CD8-positive, alpha-beta memory T cell (primary cell): ENCODE data around the gene CD177. TPM values are rescaled to one million over a fixed set of nuclear protein-coding genes. Genes with fewer than 3 reads are reported as not detected.
"Not testable (repeated sequence)": the region's sequence is repeated elsewhere in the genome, so short reads cannot be mapped to it uniquely, and the experiment has no call there.

Experiments
- CTCF ChIA-PET: fragments of 350-600 bp; sonication (Branson Sonifier 250); formaldehyde crosslinking; loops from one replicate; lab custom pipeline; 2021; ENCODE audit warnings: antibody characterized with exemption; lab: Charles Lee
- POLR2A ChIA-PET: fragments of 350-600 bp; sonication (Branson Sonifier 250); formaldehyde crosslinking; loops from one replicate; lab custom pipeline; 2021; ENCODE audit warnings: antibody characterized with exemption; lab: Charles Lee
- DNase-seq, 5 donors: peaks; one replicate each; pipeline versions ENCODE4 v3.0.0 to v3.0.0-alpha.2; 2020 to 2022; ENCODE audit warnings: mixed read lengths in 1 of 5
- H3K27ac ChIP-seq: one replicate; pipeline ENCODE4 v1.7.0; 2013; ENCODE audit warnings: low read depth, mild to moderate bottlenecking, low read length, moderate library complexity
- H3K27me3 ChIP-seq: 2 replicates; pipeline ENCODE4 v1.7.0; 2013; ENCODE audit warnings: low read length, mild to moderate bottlenecking; ENCODE audit not compliant: insufficient read depth, poor library complexity, severe bottlenecking
- H3K36me3 ChIP-seq: 2 replicates; pipeline ENCODE4 v1.7.0; 2013; ENCODE audit warnings: mild to moderate bottlenecking, low read length, moderate library complexity; ENCODE audit not compliant: insufficient read depth
- H3K4me1 ChIP-seq: 2 replicates; pipeline ENCODE4 v1.7.0; 2013; ENCODE audit warnings: mild to moderate bottlenecking, low read length, moderate library complexity; ENCODE audit not compliant: insufficient read depth
- H3K4me3 ChIP-seq: 2 replicates; pipeline ENCODE4 v1.7.0; 2013; ENCODE audit warnings: mild to moderate bottlenecking, low read length
- H3K9me3 ChIP-seq: 2 replicates; pipeline ENCODE4 v1.7.0; 2013; ENCODE audit warnings: mild to moderate bottlenecking, low read length
- H3K27ac Mint-ChIP-seq, 8 donors: one replicate each; pipeline ENCODE4 v1.8.0; 2020 to 2021; ENCODE audit warnings: mixed read lengths in 8 of 8, mild to moderate bottlenecking in 6 of 8, inconsistent platforms in 3 of 8, moderate library complexity in 3 of 8
- H3K27me3 Mint-ChIP-seq, 2 donors: one replicate each; pipeline ENCODE4 v1.8.0; 2020 to 2021; ENCODE audit warnings: mixed read lengths in 2 of 2, mild to moderate bottlenecking in 1 of 2, moderate library complexity in 1 of 2
- H3K36me3 Mint-ChIP-seq, 3 donors: one replicate each; pipeline ENCODE4 v1.8.0; 2020 to 2021; ENCODE audit warnings: mixed read lengths in 3 of 3, inconsistent platforms in 1 of 3, mild to moderate bottlenecking in 1 of 3
- H3K4me1 Mint-ChIP-seq, 3 donors: one replicate each; pipeline ENCODE4 v1.8.0; 2020 to 2021; ENCODE audit warnings: mixed read lengths in 3 of 3, inconsistent platforms in 1 of 3, mild to moderate bottlenecking in 1 of 3
- H3K4me3 Mint-ChIP-seq, 7 donors: one replicate each; pipeline ENCODE4 v1.8.0; 2020 to 2021; ENCODE audit warnings: mixed read lengths in 7 of 7, mild to moderate bottlenecking in 6 of 7, moderate library complexity in 4 of 7, inconsistent platforms in 2 of 7
- H3K9me3 Mint-ChIP-seq, 5 donors: one replicate each; pipeline ENCODE4 v1.8.0; 2020 to 2022; ENCODE audit warnings: mixed read lengths in 5 of 5, mild to moderate bottlenecking in 3 of 5, moderate library complexity in 2 of 5, inconsistent platforms in 1 of 5
- polyA plus RNA-seq: library from polyadenylated mRNA; unstranded; fragments of 300-500 nt; fragmentation: Illumina TruSeq; gene quantifications from one replicate; pipeline ENCODE4 v1.2.3, GENCODE V29; 2021
- total RNA-seq, 2 experiments: library from RNA; stranded (reverse); gene quantifications; one replicate each; pipeline ENCODE4 v1.2.3, GENCODE V29; 2021

The CD177 gene
- total and polyA plus RNA-seq, 3 experiments from 2014 or later = not detected

GRCh38 chr19:43356749-43357148 is 3.3 kb downstream of the CD177 start:
- H3K4me1 Mint-ChIP-seq, H3K4me3 Mint-ChIP-seq, H3K36me3 Mint-ChIP-seq, H3K36me3 ChIP-seq, H3K9me3 Mint-ChIP-seq, CTCF ChIA-PET, H3K27me3 ChIP-seq, H3K9me3 ChIP-seq, H3K27ac Mint-ChIP-seq, H3K4me3 ChIP-seq, H3K27ac ChIP-seq, H3K4me1 ChIP-seq, DNase-seq, POLR2A ChIA-PET: not testable (repeated sequence)
- H3K27me3 Mint-ChIP-seq = peaks cover 8 to 29% of the 10 kb centered on the region in 2 donors

- ChIA-PET POLR2A (no interaction called here), CTCF (no interaction called here)
- Mint-ChIP-seq H3K27ac (no peak overlapping the region), H3K27me3 (peaks cover 7 to 13% of the 10 kb centered on the region in 2 donors), H3K4me1 (no peaks in the 10 kb centered on the region), H3K36me3 (no peaks in the 10 kb centered on the region), H3K4me3 (no peak overlapping the region), H3K9me3 (no peaks in the 10 kb centered on the region)
- Histone ChIP-seq H3K36me3 (no peaks in the 10 kb centered on the region), H3K4me1 (no peaks in the 10 kb centered on the region), H3K4me3 (no peak overlapping the region), H3K27ac (no peak overlapping the region), H3K9me3 (no peaks in the 10 kb centered on the region), H3K27me3 (no peaks in the 10 kb centered on the region)
- DNase-seq = no peak
These were observed 8.7 kb downstream of the CD177 start for GRCh38 chr19:43362179-43362578.

- Mint-ChIP-seq H3K4me3 (no peak overlapping the region), H3K4me1 (no peaks in the 10 kb centered on the region), H3K27ac (no peak overlapping the region), H3K27me3 (peaks cover 7 to 13% of the 10 kb centered on the region in 2 donors), H3K9me3 (no peaks in the 10 kb centered on the region), H3K36me3 (no peaks in the 10 kb centered on the region)
- H3K4me3 ChIP-seq = no peak overlapping the region
- no peaks in the 10 kb centered on the region for H3K4me1 ChIP-seq
- CTCF ChIA-PET = no interaction called here
- no peaks in the 10 kb centered on the region for H3K9me3 ChIP-seq
- POLR2A ChIA-PET = no interaction called here
- no peaks in the 10 kb centered on the region for H3K36me3 ChIP-seq
- no peak for DNase-seq
- H3K27ac ChIP-seq = no peak overlapping the region
- no peaks in the 10 kb centered on the region for H3K27me3 ChIP-seq
These were observed 9.3 kb downstream of the CD177 start for GRCh38 chr19:43362745-43363144.

- H3K27ac ChIP-seq, H3K36me3 Mint-ChIP-seq, CTCF ChIA-PET, H3K4me3 ChIP-seq, H3K27ac Mint-ChIP-seq, H3K4me1 ChIP-seq, POLR2A ChIA-PET, H3K27me3 ChIP-seq, H3K9me3 ChIP-seq, H3K4me1 Mint-ChIP-seq, H3K4me3 Mint-ChIP-seq, H3K36me3 ChIP-seq, DNase-seq, H3K9me3 Mint-ChIP-seq: not testable (repeated sequence)
- peaks cover 9 to 15% of the 10 kb centered on the region in 2 donors for H3K27me3 Mint-ChIP-seq
These were observed 12.2 kb downstream of the CD177 start for GRCh38 chr19:43365677-43366076.

- no peak for DNase-seq
- no peaks in the 10 kb centered on the region for H3K36me3 Mint-ChIP-seq
- H3K4me3 Mint-ChIP-seq = no peak overlapping the region
- Histone ChIP-seq H3K36me3 (no peaks in the 10 kb centered on the region), H3K4me1 (no peaks in the 10 kb centered on the region), H3K27me3 (no peaks in the 10 kb centered on the region), H3K4me3 (no peak overlapping the region), H3K27ac (no peak overlapping the region), H3K9me3 (no peaks in the 10 kb centered on the region)
- H3K4me1 Mint-ChIP-seq = no peaks in the 10 kb centered on the region
- peaks cover 5 to 22% of the 10 kb centered on the region in 2 donors for H3K27me3 Mint-ChIP-seq
- ChIA-PET POLR2A (no interaction called here), CTCF (no interaction called here)
- H3K27ac Mint-ChIP-seq = no peak overlapping the region
- no peaks in the 10 kb centered on the region for H3K9me3 Mint-ChIP-seq
These were observed 14.3 kb downstream of the CD177 start for GRCh38 chr19:43367822-43368221.

DNA sequence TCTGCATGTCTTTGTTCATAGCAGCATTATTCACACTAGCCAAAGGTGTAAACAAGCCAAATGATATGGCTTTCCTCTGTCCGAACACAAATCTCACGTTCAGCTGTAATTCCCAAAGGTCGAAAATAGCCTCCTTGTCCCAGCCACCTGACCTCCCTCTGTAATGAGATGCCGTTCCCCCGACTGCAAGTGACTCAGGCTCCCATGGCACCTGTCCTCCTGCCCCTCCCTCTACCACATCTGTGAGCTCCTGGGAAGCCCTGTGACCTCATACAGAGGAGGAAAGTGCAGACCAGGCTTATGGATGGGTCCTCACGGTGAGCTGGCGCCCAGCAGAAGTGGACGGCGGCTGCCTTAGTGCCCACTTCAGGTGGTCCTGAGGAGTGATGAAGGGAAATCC is 15.4 kb downstream of the CD177 start:
- peaks cover 5 to 19% of the 10 kb centered on the region in 2 donors for H3K27me3 Mint-ChIP-seq
- H3K4me1 Mint-ChIP-seq, H3K9me3 ChIP-seq, H3K4me3 Mint-ChIP-seq, CTCF ChIA-PET, H3K36me3 Mint-ChIP-seq, H3K27ac Mint-ChIP-seq, H3K4me3 ChIP-seq, H3K9me3 Mint-ChIP-seq, POLR2A ChIA-PET, H3K36me3 ChIP-seq, DNase-seq, H3K27ac ChIP-seq, H3K4me1 ChIP-seq, H3K27me3 ChIP-seq: not testable (repeated sequence)

GRCh38 chr19:43371909-43372308 is 18.4 kb downstream of the CD177 start:
- H3K9me3 Mint-ChIP-seq = no peaks in the 10 kb centered on the region
- Histone ChIP-seq H3K27ac (no peak overlapping the region), H3K4me1 (no peaks in the 10 kb centered on the region), H3K4me3 (no peak overlapping the region), H3K36me3 (no peaks in the 10 kb centered on the region), H3K27me3 (no peaks in the 10 kb centered on the region), H3K9me3 (no peaks in the 10 kb centered on the region)
- DNase-seq = no peak
- ChIA-PET CTCF (no interaction called here), POLR2A (no interaction called here)
- H3K27ac Mint-ChIP-seq = no peak overlapping the region
- H3K4me1 Mint-ChIP-seq = no peaks in the 10 kb centered on the region
- H3K4me3 Mint-ChIP-seq = no peak overlapping the region
- no peaks in the 10 kb centered on the region for H3K36me3 Mint-ChIP-seq
- peaks cover 5 to 16% of the 10 kb centered on the region in 2 donors for H3K27me3 Mint-ChIP-seq

DNA sequence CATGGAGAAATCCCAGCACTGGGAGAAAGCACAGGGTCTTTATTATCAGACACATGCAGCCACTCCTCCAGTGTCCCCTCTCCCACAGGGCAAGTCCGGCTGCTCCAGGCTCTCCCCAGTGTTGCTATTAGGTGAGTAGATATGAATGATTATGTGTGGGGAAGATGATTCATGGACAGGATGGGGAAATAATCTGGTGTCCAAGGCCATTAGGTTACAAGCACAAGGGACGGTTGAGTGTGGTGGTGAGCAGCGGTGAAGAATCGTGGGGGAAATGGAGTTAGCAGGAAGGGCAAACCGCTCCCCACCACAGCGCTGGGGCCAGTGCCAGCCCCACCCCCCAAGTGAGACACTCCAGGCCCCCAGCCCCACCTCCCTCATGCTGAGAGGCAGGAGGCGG is 19.0 kb downstream of the CD177 start:
- ChIA-PET POLR2A (no interaction called here), CTCF (no interaction called here)
- H3K36me3 ChIP-seq = no peaks in the 10 kb centered on the region
- Mint-ChIP-seq H3K9me3 (no peaks in the 10 kb centered on the region), H3K4me1 (no peaks in the 10 kb centered on the region), H3K27me3 (peaks cover 5 to 16% of the 10 kb centered on the region in 2 donors), H3K27ac (peak overlapping the region in 1 of 8 donors; percentile 50), H3K36me3 (no peaks in the 10 kb centered on the region), H3K4me3 (no peak overlapping the region)
- H3K4me3 ChIP-seq = no peak overlapping the region
- H3K9me3 ChIP-seq = no peaks in the 10 kb centered on the region
- H3K4me1 ChIP-seq = no peaks in the 10 kb centered on the region
- H3K27ac ChIP-seq = no peak overlapping the region
- H3K27me3 ChIP-seq = no peaks in the 10 kb centered on the region
- no peak for DNase-seq

DNA sequence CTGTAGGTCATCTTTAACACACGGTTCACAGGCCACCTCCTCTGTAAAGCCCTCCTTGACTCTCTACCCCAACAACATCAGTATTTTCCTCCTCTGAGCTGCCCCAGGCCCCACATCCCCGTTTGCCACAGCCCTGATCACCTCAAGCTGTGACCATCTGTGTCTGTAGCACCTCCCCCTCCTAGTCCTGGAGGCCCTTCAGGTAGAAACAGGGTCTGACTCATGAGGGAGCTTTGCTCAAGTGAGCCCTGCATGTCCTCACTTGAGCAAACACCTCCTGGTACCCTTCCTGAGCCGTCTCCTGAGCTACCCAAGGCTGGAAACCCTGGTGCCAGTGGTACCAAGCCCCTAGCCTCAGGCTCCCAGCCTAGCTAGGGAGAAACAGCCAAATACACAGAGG is 24.1 kb downstream of the CD177 start:
- DNase-seq, H3K4me3 Mint-ChIP-seq, CTCF ChIA-PET, H3K4me3 ChIP-seq, H3K27ac Mint-ChIP-seq, H3K36me3 ChIP-seq, H3K9me3 Mint-ChIP-seq, H3K36me3 Mint-ChIP-seq, POLR2A ChIA-PET, H3K4me1 ChIP-seq, H3K27ac ChIP-seq, H3K4me1 Mint-ChIP-seq, H3K27me3 ChIP-seq, H3K9me3 ChIP-seq: not testable (repeated sequence)
- H3K27me3 Mint-ChIP-seq = peaks cover 12 to 13% of the 10 kb centered on the region in 2 donors
